ENCODE measurements around the gene POLRMT.

DNA sequence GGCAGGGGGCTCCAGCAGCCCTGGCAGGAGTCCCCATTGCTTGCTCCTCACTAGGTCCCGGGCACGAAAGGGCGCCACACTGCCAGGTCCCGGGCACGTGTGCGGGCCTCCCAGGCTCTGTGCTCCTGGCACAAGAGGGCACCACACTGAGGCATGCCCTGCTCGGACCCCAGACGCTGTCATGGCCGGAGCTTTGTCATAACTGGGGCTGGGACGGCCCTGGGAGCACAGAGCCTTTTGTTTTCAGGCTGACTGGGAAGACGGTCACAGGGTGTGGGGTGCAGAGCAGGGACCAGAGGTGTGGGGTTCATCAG is 53.5 kb downstream of the POLRMT start:
- TF ChIP-seq CTCF (IDR thresholded peaks at IDR 0.05) (no peak), POLR2A (IDR thresholded peaks at IDR 0.05) (no peak), EP300 (IDR thresholded peaks at IDR 0.05) (no peak)

Data from stomach (tissue), 4 donors.